GM10847 (cell line): ENCODE data around the gene SLC35E2B.
"Not testable (repeated sequence)": the region's sequence is repeated elsewhere in the genome, so short reads cannot be mapped to it uniquely, and the experiment has no call there.

Experiments
- POLR2A ChIP-seq: IDR thresholded peaks from 2 replicates; pipeline ENCODE4 v1.6.1; 2011; ENCODE audit not compliant: insufficient read length; ENCODE audit errors: extremely low read depth

SLC35E2B gene

GRCh38 chr1:1677718-1678580 lies 14.6 kb downstream of the SLC35E2B start:
- peak; percentile 29 for TF ChIP-seq POLR2A

- TF ChIP-seq POLR2A, result no peak
These were observed 20.2 kb downstream of the SLC35E2B start for GRCh38 chr1:1672181-1672965.

GRCh38 chr1:1671365-1672119 lies 21.1 kb downstream of the SLC35E2B start:
- no peak for TF ChIP-seq POLR2A

- TF ChIP-seq POLR2A, result no peak
These were observed 21.7 kb downstream of the SLC35E2B start for GRCh38 chr1:1670866-1671265.

GRCh38 chr1:1669468-1670440 lies 22.8 kb downstream of the SLC35E2B start:
- TF ChIP-seq POLR2A, result no peak

- no peak for TF ChIP-seq POLR2A
These were observed 26.1 kb downstream of the SLC35E2B start for GRCh38 chr1:1666526-1666925.

GRCh38 chr1:1665815-1666251 lies 26.8 kb downstream of the SLC35E2B start:
- no peak for TF ChIP-seq POLR2A

- TF ChIP-seq POLR2A, result no peak
These were observed 27.4 kb downstream of the SLC35E2B start for GRCh38 chr1:1664941-1665814.

GRCh38 chr1:1658583-1659549 lies 33.7 kb downstream of the SLC35E2B start, which contains the start of gene CDK11B:
TSS of gene CDK11B (minus strand) at chr1:1659004. CDS start at chr1:1657485, 1,519 bp downstream.
- not testable (repeated sequence) for TF ChIP-seq POLR2A

- TF ChIP-seq POLR2A, result no peak
These were observed 60.7 kb downstream of the SLC35E2B start, which contains the start of gene MMP23B for GRCh38 chr1:1631782-1632420. TSS of gene MMP23B (plus strand) at chr1:1632173. CDS start at chr1:1632219, 46 bp downstream.

- no peak for TF ChIP-seq POLR2A
These were observed 61.4 kb downstream of the SLC35E2B start for GRCh38 chr1:1630965-1631781.
